SK-N-SH (cell line): ENCODE results near the gene FAM53A. TPM values are rescaled to one million over a fixed set of nuclear protein-coding genes. Genes with fewer than 3 reads are reported as not detected.

ENCODE experiments used
- CTCF ChIA-PET: fragments of 300-600, 350-600 bp; formaldehyde crosslinking; extraction: SDS; loops from one replicate; lab custom pipeline; 2021; lab: Yijun Ruan, JAX
- POLR2A ChIA-PET: fragments of 350-600 bp; sonication (Branson Sonifier 250); formaldehyde crosslinking; extraction: SDS; loops from one replicate; lab custom pipeline; 2020; ENCODE audit warnings: antibody characterized with exemption, inconsistent platforms; lab: Yijun Ruan, JAX
- DNase-seq: peaks from one replicate; pipeline ENCODE4 v3.0.0; 2012
- H2AFZ ChIP-seq: fragments of 200-600 bp; sonication (generic); 2 replicates; pipeline ENCODE4 v1.8.1; 2016; ENCODE audit warnings: antibody characterized with exemption, mild to moderate bottlenecking, low read depth
- H3F3A ChIP-seq: fragments of 200-600 bp; sonication (generic); replicated peaks from 2 replicates; pipeline ENCODE3; 2016; ENCODE audit warnings: antibody characterized with exemption, mild to moderate bottlenecking; ENCODE audit not compliant: insufficient read depth
- H3K27ac ChIP-seq, 2 experiments: fragments of 200-500 bp in 1 of 2; fragments of 200-600 bp in 1 of 2; sonication (Bioruptor generic) in 1 of 2; sonication (generic), shearing (Covaris generic) in 1 of 2; 2 replicates each; pipeline versions ENCODE4 v1.5.1 to v1.6.1; 2014 to 2016; ENCODE audit warnings: low read depth in 2 of 2, inconsistent platforms in 1 of 2, low read length in 1 of 2, mild to moderate bottlenecking in 1 of 2, mixed read lengths in 1 of 2
- H3K27me3 ChIP-seq: fragments of 200-600 bp; sonication (generic), shearing (Covaris generic); 2 replicates; pipeline ENCODE4 v1.6.1; 2016; ENCODE audit warnings: mixed run types; ENCODE audit not compliant: insufficient read depth
- H3K36me3 ChIP-seq, 2 experiments: fragments of 200-500 bp in 1 of 2; fragments of 200-600 bp in 1 of 2; sonication (Bioruptor generic) in 1 of 2; sonication (generic) in 1 of 2; replicated peaks in 1 of 2; 2 replicates each; pipeline versions ENCODE3 to v1.5.1; 2014 to 2016; ENCODE audit warnings: low read length in 1 of 2, mild to moderate bottlenecking in 1 of 2; ENCODE audit not compliant: insufficient read depth in 2 of 2, control insufficient read depth in 1 of 2
- H3K4me1 ChIP-seq, 2 experiments: fragments of 200-500 bp in 1 of 2; fragments of 200-600 bp in 1 of 2; sonication (Bioruptor generic) in 1 of 2; sonication (generic), shearing (Covaris generic) in 1 of 2; 2 replicates each; pipeline versions ENCODE4 v1.5.1 to v1.6.1; 2014 to 2016; ENCODE audit warnings: low read depth in 1 of 2, low read length in 1 of 2, mixed run types in 1 of 2; ENCODE audit not compliant: insufficient read depth in 2 of 2, control insufficient read depth in 1 of 2
- H3K4me2 ChIP-seq: fragments of 200-600 bp; sonication (generic), shearing (Covaris generic); 2 replicates; pipeline ENCODE4 v1.6.1; 2017; ENCODE audit warnings: mixed run types
- H3K4me3 ChIP-seq, 2 experiments: fragments of 200-500 bp in 1 of 2; fragments of 200-600 bp in 1 of 2; sonication (Bioruptor generic) in 1 of 2; sonication (generic), shearing (Covaris generic) in 1 of 2; 2 replicates each; pipeline versions ENCODE4 v1.5.1 to v1.8.1; 2014 to 2016; ENCODE audit warnings: low read depth in 2 of 2, inconsistent platforms in 1 of 2, low read length in 1 of 2, mild to moderate bottlenecking in 1 of 2, mixed read lengths in 1 of 2, moderate library complexity in 1 of 2
- H3K79me2 ChIP-seq: fragments of 200-600 bp; sonication (generic); 2 replicates; pipeline ENCODE4 v1.8.1; 2017; ENCODE audit warnings: mild to moderate bottlenecking; ENCODE audit not compliant: insufficient read depth
- H3K9ac ChIP-seq: fragments of 200-600 bp; sonication (generic); 2 replicates; pipeline ENCODE4 v1.6.1; 2017; ENCODE audit warnings: mixed run types
- H3K9me2 ChIP-seq: fragments of 200-600 bp; sonication (generic); 2 replicates; pipeline ENCODE4 v1.6.1; 2017; ENCODE audit warnings: mixed run types
- H3K9me3 ChIP-seq: fragments of 200-600 bp; sonication (generic); 2 replicates; pipeline ENCODE4 v1.6.1; 2017; ENCODE audit warnings: mixed run types, mild to moderate bottlenecking, moderate library complexity
- H4K20me1 ChIP-seq: fragments of 200-600 bp; sonication (generic); 2 replicates; pipeline ENCODE4 v1.6.1; 2017; ENCODE audit warnings: mild to moderate bottlenecking, mixed run types; ENCODE audit not compliant: insufficient read depth
- ELF1 ChIP-seq: IDR thresholded peaks from 2 replicates; pipeline ENCODE4 v1.4.0; 2012
- EZH2phosphoT487 ChIP-seq: fragments of 200-600 bp; sonication (generic); IDR thresholded peaks from 2 replicates; pipeline ENCODE4 v1.6.1; 2017; ENCODE audit warnings: low read depth, mixed run types, mild to moderate bottlenecking, antibody characterized with exemption, moderate library complexity, borderline replicate concordance
- FOSL2 ChIP-seq: IDR thresholded peaks from 2 replicates; pipeline ENCODE4 v1.4.0; 2012; ENCODE audit warnings: low read depth, mild to moderate bottlenecking, moderate library complexity, borderline replicate concordance
- GABPA ChIP-seq: IDR thresholded peaks from 2 replicates; pipeline ENCODE4 v1.4.0; 2012; ENCODE audit warnings: low read depth, mild to moderate bottlenecking
- GATA2 ChIP-seq: sonication (generic); formaldehyde crosslinking; IDR thresholded peaks from 2 replicates; pipeline ENCODE4 v1.5.0; 2020; ENCODE audit warnings: mild to moderate bottlenecking, missing genetic modification reagents
- MEF2A ChIP-seq: IDR thresholded peaks from 2 replicates; pipeline ENCODE4 v1.4.0; 2012; ENCODE audit warnings: low read depth, borderline replicate concordance
- NFIC ChIP-seq: IDR thresholded peaks from 2 replicates; pipeline ENCODE4 v1.4.0; 2012; ENCODE audit warnings: borderline replicate concordance
- POLR2AphosphoS5 ChIP-seq: IDR thresholded peaks from 2 replicates; pipeline ENCODE4 v1.6.1; 2012; ENCODE audit warnings: low read depth, low read length
- RAD21 ChIP-seq: IDR thresholded peaks from 2 replicates; pipeline ENCODE4 v1.6.1; 2012; ENCODE audit warnings: mild to moderate bottlenecking, low read length
- RCOR1 ChIP-seq: fragments of 150-350 bp; IDR thresholded peaks from 2 replicates; pipeline ENCODE4 v1.6.1; 2017; ENCODE audit warnings: antibody characterized with exemption, low read length
- RFX5 ChIP-seq: IDR thresholded peaks from 2 replicates; pipeline ENCODE4 v1.6.1; 2012; ENCODE audit warnings: mild to moderate bottlenecking, improper control_type of control experiment, low read length
- SIN3A ChIP-seq: IDR thresholded peaks from 2 replicates; pipeline ENCODE4 v1.6.1; 2012; ENCODE audit warnings: low read depth, mild to moderate bottlenecking, low read length, moderate library complexity, borderline replicate concordance
- SMC3 ChIP-seq: IDR thresholded peaks from 2 replicates; pipeline ENCODE4 v1.6.1; 2012; ENCODE audit warnings: low read depth, low read length, improper control_type of control experiment
- TCF12 ChIP-seq: IDR thresholded peaks from 2 replicates; pipeline ENCODE4 v1.4.0; 2012
- whole genome bisulfite sequencing: methylation state at CpG from one replicate; pipeline ENCODE4 v1.1.6; 2017; ENCODE audit warnings: low lambda C conversion rate; 5-methylcytosine and 5-hydroxymethylcytosine counted together
- polyA plus RNA-seq, 3 experiments: library from polyadenylated mRNA; depleted of rRNA; stranded (reverse); fragments of >200 nt; gene quantifications; 2 replicates each; pipeline ENCODE4 v1.2.3, GENCODE V29; 2012
- TF ChIP-seq, protein P1 (sequence below): fragments of 200-600 bp; sonication (generic); IDR thresholded peaks from 2 replicates; pipeline ENCODE4 v1.6.1; 2017; ENCODE audit warnings: antibody characterized with exemption, mild to moderate bottlenecking, moderate library complexity
- TF ChIP-seq, protein P2 (sequence below): IDR thresholded peaks from 2 replicates; pipeline ENCODE4 v1.4.0; 2012; ENCODE audit warnings: low read depth

The FAM53A gene
- polyA plus RNA-seq, 1 of the 3 experiments (the other 2 are of a cell fraction), result 7.6 TPM

DNA sequence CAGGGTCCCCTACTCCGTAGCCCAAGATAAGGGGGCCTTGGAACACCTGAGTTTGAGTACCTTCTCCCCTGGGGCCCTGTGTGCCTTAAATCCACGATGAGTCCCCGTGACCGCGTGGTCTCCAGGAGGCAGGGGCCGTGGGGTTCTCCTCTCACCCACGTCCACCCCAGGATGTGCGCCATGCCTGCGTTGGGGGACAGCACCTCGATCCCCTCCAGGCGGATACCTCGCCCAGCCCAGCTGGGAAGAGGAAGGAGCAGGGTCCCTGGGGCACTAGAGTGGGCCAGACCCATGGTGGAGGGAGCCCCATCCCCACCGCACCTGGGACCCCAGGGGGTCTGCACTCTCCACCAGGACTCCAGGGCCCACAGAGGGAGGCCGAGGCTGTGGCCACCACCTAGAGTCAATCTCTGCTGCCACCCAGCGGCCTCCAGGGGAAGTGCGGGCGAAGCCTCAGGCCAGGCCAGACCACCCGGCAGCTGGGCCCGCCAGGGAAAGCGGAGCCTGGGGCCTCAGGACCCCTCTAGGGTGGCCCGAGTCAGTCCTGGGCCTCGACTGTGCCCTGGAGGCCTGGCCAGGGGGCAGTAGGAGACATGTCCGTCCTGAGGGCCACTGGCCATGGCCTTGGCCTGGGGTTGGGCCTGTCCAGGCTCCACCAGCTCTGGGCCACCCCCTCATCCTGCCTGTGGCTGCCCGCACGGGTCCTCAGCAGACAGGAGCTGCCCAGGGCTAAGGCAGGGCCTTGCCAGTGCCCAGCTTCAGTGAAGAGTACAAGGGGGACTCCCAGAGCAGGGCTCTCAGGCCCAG is 55.0 kb downstream of the FAM53A start:
- no peaks in the 10 kb centered on the region for H3K79me2 ChIP-seq
- H2AFZ ChIP-seq, result no peak overlapping the region
- H3K36me3 ChIP-seq, result no peaks in the 10 kb centered on the region
- DNase-seq, result peak; percentile 91
- no peak overlapping the region; a peak in 1 of 4 replicates for H3K4me3 ChIP-seq
- CTCF ChIA-PET, result interaction anchor here (0.5 to 4.1 kb wide), 67 partner anchors 9 to 954 kb away, joined by 3 to 98 read pairs (median 4); partner anchors contain the start of gene CTBP1
- POLR2A ChIA-PET, result no interaction called here
- 20% methylated on average over 5 of the region's 25 CpGs for WGBS
- H3F3A ChIP-seq, result peaks cover 4% of the 10 kb centered on the region
- H3K4me2 ChIP-seq, result no peak overlapping the region
- H3K9ac ChIP-seq, result no peak overlapping the region
- H4K20me1 ChIP-seq, result no peaks in the 10 kb centered on the region
- H3K27me3 ChIP-seq, result no peaks in the 10 kb centered on the region
- H3K4me1 ChIP-seq, result no peaks in the 10 kb centered on the region; a peak in 1 of 4 replicates
- TF ChIP-seq GATA2 (CRISPR knock-in tag) (no peak), GABPA (no peak), SMC3 (peak; percentile 52), RFX5 (no peak), RAD21 (peak; percentile 80)
- TF ChIP-seq, protein P1, sequence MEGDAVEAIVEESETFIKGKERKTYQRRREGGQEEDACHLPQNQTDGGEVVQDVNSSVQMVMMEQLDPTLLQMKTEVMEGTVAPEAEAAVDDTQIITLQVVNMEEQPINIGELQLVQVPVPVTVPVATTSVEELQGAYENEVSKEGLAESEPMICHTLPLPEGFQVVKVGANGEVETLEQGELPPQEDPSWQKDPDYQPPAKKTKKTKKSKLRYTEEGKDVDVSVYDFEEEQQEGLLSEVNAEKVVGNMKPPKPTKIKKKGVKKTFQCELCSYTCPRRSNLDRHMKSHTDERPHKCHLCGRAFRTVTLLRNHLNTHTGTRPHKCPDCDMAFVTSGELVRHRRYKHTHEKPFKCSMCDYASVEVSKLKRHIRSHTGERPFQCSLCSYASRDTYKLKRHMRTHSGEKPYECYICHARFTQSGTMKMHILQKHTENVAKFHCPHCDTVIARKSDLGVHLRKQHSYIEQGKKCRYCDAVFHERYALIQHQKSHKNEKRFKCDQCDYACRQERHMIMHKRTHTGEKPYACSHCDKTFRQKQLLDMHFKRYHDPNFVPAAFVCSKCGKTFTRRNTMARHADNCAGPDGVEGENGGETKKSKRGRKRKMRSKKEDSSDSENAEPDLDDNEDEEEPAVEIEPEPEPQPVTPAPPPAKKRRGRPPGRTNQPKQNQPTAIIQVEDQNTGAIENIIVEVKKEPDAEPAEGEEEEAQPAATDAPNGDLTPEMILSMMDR, result peak; percentile 83
- no peak overlapping the region for H3K27ac ChIP-seq
- H3K9me2 ChIP-seq, result no peaks in the 10 kb centered on the region
- H3K9me3 ChIP-seq, result no peaks in the 10 kb centered on the region

DNA sequence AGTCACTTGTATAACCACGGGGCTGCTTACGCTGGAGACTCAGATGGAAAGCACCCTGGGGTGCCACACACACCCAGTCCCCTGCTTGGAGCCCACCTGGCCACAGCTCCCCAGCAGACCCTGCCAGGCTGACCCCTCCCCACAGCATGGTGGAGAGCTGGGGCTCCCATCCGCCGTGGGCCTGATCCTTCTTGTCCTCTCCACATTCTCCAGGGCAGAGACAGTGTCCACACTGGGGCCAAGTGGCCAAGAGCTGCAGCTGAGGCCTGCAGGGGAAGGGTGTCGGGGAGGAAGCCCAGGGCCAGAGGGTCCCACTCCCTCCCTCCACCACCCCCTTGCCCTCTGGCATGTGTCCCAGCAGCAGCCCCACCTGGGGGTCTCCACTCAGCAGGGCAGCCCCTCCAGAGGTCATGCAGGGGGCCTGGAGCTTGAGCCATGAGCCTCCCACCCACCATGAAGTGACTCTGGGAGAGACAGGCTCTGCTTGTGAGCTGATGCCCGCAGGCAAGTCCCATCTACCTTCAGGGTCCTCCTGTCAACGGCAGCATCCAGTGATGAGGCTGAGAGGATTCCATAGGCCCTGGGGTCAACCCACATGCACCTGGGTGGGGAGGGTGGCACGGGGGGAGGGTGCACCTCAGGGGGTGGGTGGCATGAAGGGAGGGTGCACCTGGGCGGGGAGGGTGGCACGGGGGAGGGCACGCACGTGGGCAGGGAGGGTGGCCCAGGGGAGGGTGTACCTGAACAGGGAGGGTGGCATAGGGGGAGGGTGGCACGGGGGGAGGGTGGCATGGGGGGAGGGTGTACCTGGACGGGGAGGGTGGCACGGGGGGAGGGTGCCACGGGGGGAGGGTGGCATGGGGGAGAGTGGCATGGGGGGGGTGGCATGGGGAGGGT is 56.4 kb downstream of the FAM53A start:
- no peak for TF ChIP-seq GABPA
- TF ChIP-seq RFX5, result no peak
- no peak for TF ChIP-seq RCOR1
- TF ChIP-seq SMC3, result no peak
- TF ChIP-seq ELF1, result no peak
- TF ChIP-seq TCF12, result no peak
- no peak for TF ChIP-seq SIN3A
- TF ChIP-seq POLR2AphosphoS5, result no peak
- TF ChIP-seq EZH2phosphoT487, result no peak
- no peak for TF ChIP-seq MEF2A
- TF ChIP-seq, protein P2, sequence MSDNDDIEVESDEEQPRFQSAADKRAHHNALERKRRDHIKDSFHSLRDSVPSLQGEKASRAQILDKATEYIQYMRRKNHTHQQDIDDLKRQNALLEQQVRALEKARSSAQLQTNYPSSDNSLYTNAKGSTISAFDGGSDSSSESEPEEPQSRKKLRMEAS, result no peak
- TF ChIP-seq NFIC, result no peak
- no peak for TF ChIP-seq FOSL2
- Histone ChIP-seq H3K79me2 (no peaks in the 10 kb centered on the region), H2AFZ (no peak overlapping the region), H3F3A (peaks cover 4% of the 10 kb centered on the region), H4K20me1 (no peaks in the 10 kb centered on the region), H3K9me3 (no peaks in the 10 kb centered on the region), H3K36me3 (no peaks in the 10 kb centered on the region), H3K27ac (no peak overlapping the region), H3K4me2 (no peak overlapping the region), H3K4me3 (no peak overlapping the region), H3K9ac (no peak overlapping the region), H3K9me2 (no peaks in the 10 kb centered on the region), H3K4me1 (no peaks in the 10 kb centered on the region; a peak in 1 of 4 replicates), H3K27me3 (no peaks in the 10 kb centered on the region)
- POLR2A ChIA-PET, result no interaction called here
- 32% methylated on average over 4 of the region's 16 CpGs for WGBS
- CTCF ChIA-PET, result interaction anchor here (0.8 to 1.8 kb wide), 3 partner anchors 78 to 272 kb away, joined by 3 to 10 read pairs (median 3); no protein-coding TSS in a partner anchor
- no peak for DNase-seq
